GM12892 (cell line): Measurements from ENCODE around the gene CAT.

Experiments
- POLR2A ChIP-seq: IDR thresholded peaks from 2 replicates; pipeline ENCODE4 v1.6.1; 2011; ENCODE audit warnings: low read depth, low read length, control low read depth
- POLR2AphosphoS5 ChIP-seq: IDR thresholded peaks from 2 replicates; pipeline ENCODE4 v1.6.1; 2011; ENCODE audit warnings: low read depth, low read length, control low read depth
- TAF1 ChIP-seq: IDR thresholded peaks from 2 replicates; pipeline ENCODE4 v1.6.1; 2011; ENCODE audit warnings: low read depth, mild to moderate bottlenecking, control low read depth, low read length, borderline replicate concordance

GRCh38 chr11:34501949-34502348 lies 63.2 kb downstream of the CAT start:
- TF ChIP-seq POLR2A (no peak), POLR2AphosphoS5 (no peak), TAF1 (no peak)
